PFSK-1 (cell line): ENCODE data around the gene OR2M7. TPM values are rescaled to one million over a fixed set of nuclear protein-coding genes. Genes with fewer than 3 reads are reported as not detected.

Experiments used
- FOXP2 ChIP-seq: optimal IDR thresholded peaks from 2 replicates; pipeline ENCODE3; 2011; ENCODE audit warnings: borderline replicate concordance, control low read depth, inconsistent platforms; ENCODE audit not compliant: insufficient read depth; ENCODE audit errors: extremely low read length, extremely low read depth
- POLR2AphosphoS5 ChIP-seq: IDR thresholded peaks from 2 replicates; pipeline ENCODE4 v1.6.1; 2012; ENCODE audit warnings: low read depth, mild to moderate bottlenecking, control low read depth, low read length, moderate library complexity
- REST ChIP-seq, 2 experiments: IDR thresholded peaks; 2 replicates each; pipeline versions ENCODE4 v1.6.1 to v1.8.0; 2011 to 2012; ENCODE audit warnings: low read depth in 2 of 2, low read length in 2 of 2, control low read depth in 1 of 2, inconsistent platforms in 1 of 2, mild to moderate bottlenecking in 1 of 2, moderate library complexity in 1 of 2; ENCODE audit not compliant: insufficient read depth in 1 of 2
- SIN3A ChIP-seq: IDR thresholded peaks from 2 replicates; pipeline ENCODE4 v1.6.1; 2012; ENCODE audit warnings: mild to moderate bottlenecking, low read length, moderate library complexity, borderline replicate concordance; ENCODE audit not compliant: insufficient read depth
- TAF1 ChIP-seq: IDR thresholded peaks from 2 replicates; pipeline ENCODE4 v1.6.1; 2012; ENCODE audit warnings: low read length, control low read depth, borderline replicate concordance; ENCODE audit not compliant: insufficient read depth
- polyA plus RNA-seq: library from polyadenylated mRNA; unstranded; fragments of >200 nt; gene quantifications from one replicate; pipeline ENCODE4 v1.2.1, GENCODE V29; 2012; ENCODE audit warnings: low read depth, missing spikeins; ENCODE audit not compliant: insufficient read length

Gene OR2M7
- not detected for polyA plus RNA-seq

- no peak for TF ChIP-seq FOXP2
- TF ChIP-seq REST (IDR thresholded peaks at IDR 0.05; ENCODE audit: insufficient read depth in 1 of 2, low read depth in 2 of 2, low read length in 2 of 2): no peak
- TF ChIP-seq TAF1: no peak
- no peak for TF ChIP-seq POLR2AphosphoS5
- TF ChIP-seq SIN3A: no peak
These were observed at the start of gene OR2M7 for GRCh38 chr1:248324468-248324867. TSS of gene OR2M7 (minus strand) at chr1:248324568. CDS start at chr1:248324568, 0 bp downstream.

DNA sequence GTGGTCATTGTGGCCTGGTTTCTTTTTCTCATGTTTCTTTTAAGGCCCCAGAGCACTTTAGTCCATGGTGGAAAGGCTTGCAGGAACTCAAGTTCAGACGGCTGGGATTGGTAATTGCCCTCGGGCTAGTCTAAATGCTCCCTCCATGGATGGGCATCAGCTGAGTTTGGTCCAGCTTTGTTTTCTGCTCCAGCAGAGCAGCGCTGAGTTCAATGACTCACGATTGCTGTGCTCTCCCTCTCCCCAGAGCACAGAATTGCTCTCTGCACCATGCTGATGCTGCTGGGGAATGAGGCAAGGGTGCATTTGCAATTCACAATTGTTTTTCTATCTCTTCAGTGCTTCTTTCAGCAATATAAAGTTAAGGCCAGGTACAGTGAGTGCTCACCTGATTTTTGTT, 49.4 kb upstream of the OR2M7 start:
- TF ChIP-seq POLR2AphosphoS5: no peak
- no peak for TF ChIP-seq TAF1
- no peak for TF ChIP-seq FOXP2
- no peak for TF ChIP-seq REST (IDR thresholded peaks at IDR 0.05; ENCODE audit: insufficient read depth in 1 of 2, low read depth in 2 of 2, low read length in 2 of 2)
- no peak for TF ChIP-seq SIN3A

DNA sequence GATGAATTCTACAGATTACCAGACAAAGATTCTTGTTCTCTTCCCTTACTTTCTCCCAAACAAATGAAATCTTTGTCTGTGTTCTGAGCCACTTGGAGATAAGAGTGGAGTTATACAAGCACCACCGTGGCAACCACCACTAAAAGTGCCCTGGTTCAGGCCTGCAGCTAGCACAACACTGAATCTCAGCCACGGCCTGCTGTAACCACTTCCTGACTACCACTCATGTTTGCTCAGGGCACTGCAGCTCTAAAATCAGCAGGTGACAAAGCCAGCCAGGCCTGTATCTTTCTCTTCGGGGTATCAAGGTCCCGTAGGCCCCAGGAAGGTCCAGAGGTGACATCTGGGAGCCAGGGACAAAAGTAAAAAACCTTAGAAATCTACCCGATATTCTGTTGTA, 48.0 kb upstream of the OR2M7 start:
- TF ChIP-seq POLR2AphosphoS5 (no peak), SIN3A (no peak), REST (IDR thresholded peaks at IDR 0.05; ENCODE audit: insufficient read depth in 1 of 2, low read depth in 2 of 2, low read length in 2 of 2) (no peak)

DNA sequence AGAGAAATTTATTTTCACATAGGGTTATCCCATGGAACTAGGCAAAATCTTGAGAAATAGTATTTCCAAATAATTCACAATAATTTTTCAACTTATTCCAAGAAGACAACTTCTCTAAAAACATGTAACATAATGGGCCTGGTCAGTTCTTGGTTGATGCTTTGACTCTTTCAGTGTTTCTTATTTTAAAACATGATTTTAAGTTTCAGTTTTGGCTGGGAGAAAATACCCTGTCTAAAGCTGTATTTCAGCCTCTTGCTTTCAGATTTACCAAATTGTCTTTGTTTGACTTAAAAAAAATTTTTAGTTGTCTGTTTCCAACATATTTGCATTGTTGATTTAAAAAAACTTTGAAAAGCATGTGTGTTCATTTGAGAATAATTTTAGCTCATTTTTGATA, 42.2 kb upstream of the OR2M7 start:
- TF ChIP-seq POLR2AphosphoS5 (no peak), FOXP2 (no peak), TAF1 (no peak), REST (IDR thresholded peaks at IDR 0.05; ENCODE audit: insufficient read depth in 1 of 2, low read depth in 2 of 2, low read length in 2 of 2) (no peak), SIN3A (no peak)

DNA sequence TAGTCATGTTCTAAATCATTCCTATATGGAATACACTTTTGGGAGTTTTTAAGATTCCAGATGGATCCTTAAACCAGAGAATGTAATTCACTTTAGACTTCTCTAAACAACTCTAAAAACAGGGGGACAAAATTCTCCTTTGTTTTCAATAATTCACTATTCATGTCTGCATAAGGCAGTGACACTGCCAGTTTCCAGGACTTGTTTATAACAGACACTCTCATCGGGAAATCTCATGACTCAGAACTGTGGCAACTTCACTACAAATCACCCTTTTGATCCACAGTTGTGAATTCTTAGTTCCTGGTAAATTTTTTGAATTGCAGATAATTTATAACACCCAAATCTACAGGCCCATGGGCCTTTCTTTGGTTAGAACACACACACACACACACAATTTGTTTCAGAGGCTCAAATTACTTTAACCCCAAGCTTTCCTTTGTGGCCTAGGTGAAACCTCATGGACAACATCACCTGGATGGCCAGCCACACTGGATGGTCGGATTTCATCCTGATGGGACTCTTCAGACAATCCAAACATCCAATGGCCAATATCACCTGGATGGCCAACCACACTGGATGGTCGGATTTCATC, 36.9 kb upstream of the OR2M7 start, which contains the start of gene OR2T4:
TSS of gene OR2T4 (plus strand) at position 545 of the 595 bp plus-strand sequence. CDS start at position 545, 0 bp downstream.
- TF ChIP-seq SIN3A (no peak), POLR2AphosphoS5 (no peak), TAF1 (no peak), REST (IDR thresholded peaks at IDR 0.05; ENCODE audit: insufficient read depth in 1 of 2, low read depth in 2 of 2, low read length in 2 of 2) (no peak), FOXP2 (no peak)
